PC-3 (cell line): Measurements from ENCODE around the gene GAS7. TPM values are rescaled to one million over a fixed set of nuclear protein-coding genes. Genes with fewer than 3 reads are reported as not detected.

Experiments used
- ATAC-seq: fragments of 200-7000 bp; cut with Tn5 transposase; 2 replicates; pipeline ENCODE4 v1.9.1; 2020; ENCODE audit warnings: mild to moderate bottlenecking, moderate library complexity
- BruUV-seq: library from RNA; stranded (reverse); fragments of 400-500 nt; replicated peaks from 2 replicates; lab custom pipeline; 2021; lab: Mats Ljungman, UMichigan
- CTCF ChIA-PET: fragments of 300-600 bp; sonication (Branson Sonifier 250); formaldehyde crosslinking; loops from one replicate; lab custom pipeline; 2022; ENCODE audit warnings: antibody characterized with exemption; lab: Charles Lee
- POLR2A ChIA-PET: fragments of 300-600 bp; sonication (Branson Sonifier 250); formaldehyde crosslinking; loops from one replicate; lab custom pipeline; 2022; ENCODE audit warnings: antibody characterized with exemption; ENCODE audit not compliant: unreplicated experiment; lab: Charles Lee
- DNase-seq: peaks from one replicate; pipeline ENCODE4 v3.0.0-alpha.2; 2015
- H2AFZ ChIP-seq: fragments of 300-600 bp; sonication (generic); 2 replicates; pipeline ENCODE4 v1.6.0; 2016; ENCODE audit warnings: antibody characterized with exemption, low read length
- H3F3A ChIP-seq: fragments of 300-600 bp; sonication (generic); one replicate; pipeline ENCODE4 v1.6.0; 2017; ENCODE audit warnings: antibody characterized with exemption, low read length, control low read depth, mild to moderate bottlenecking; ENCODE audit not compliant: unreplicated experiment
- H3K27ac ChIP-seq: fragments of 300-600 bp; sonication (generic); 2 replicates; pipeline ENCODE4 v1.5.1; 2016; ENCODE audit warnings: mild to moderate bottlenecking, low read length
- H3K27me3 ChIP-seq: fragments of 300-600 bp; sonication (generic); 2 replicates; pipeline ENCODE4 v1.6.1; 2016; ENCODE audit warnings: low read length, mixed read lengths
- H3K36me3 ChIP-seq: fragments of 300-600 bp; sonication (generic); 2 replicates; pipeline ENCODE4 v1.6.1; 2016; ENCODE audit warnings: low read depth, mixed run types, low read length, mixed read lengths
- H3K4me1 ChIP-seq: fragments of 300-600 bp; sonication (generic); 2 replicates; pipeline ENCODE4 v1.5.1; 2016; ENCODE audit warnings: low read length; ENCODE audit not compliant: insufficient read depth
- H3K4me2 ChIP-seq: fragments of 300-600 bp; sonication (generic); 2 replicates; pipeline ENCODE4 v1.6.0; 2016; ENCODE audit warnings: low read length
- H3K4me3 ChIP-seq: fragments of 300-600 bp; sonication (generic); 2 replicates; pipeline ENCODE4 v1.5.1; 2016; ENCODE audit warnings: mild to moderate bottlenecking, low read length, mixed read lengths
- H3K79me2 ChIP-seq: fragments of 300-600 bp; sonication (generic); 2 replicates; pipeline ENCODE4 v1.6.1; 2017; ENCODE audit warnings: low read length, mixed read lengths
- H3K9ac ChIP-seq: fragments of 300-600 bp; sonication (generic); 2 replicates; pipeline ENCODE4 v1.6.0; 2016; ENCODE audit warnings: mild to moderate bottlenecking, low read length
- H3K9me2 ChIP-seq: fragments of 300-600 bp; sonication (generic); replicated peaks from 2 replicates; pipeline ENCODE4 v1.6.1; 2016; ENCODE audit warnings: mixed run types, low read length, mixed read lengths
- H3K9me3 ChIP-seq: fragments of 300-600 bp; sonication (generic); 2 replicates; pipeline ENCODE4 v1.6.1; 2016; ENCODE audit warnings: low read length, mixed read lengths
- H4K20me1 ChIP-seq: fragments of 300-600 bp; sonication (generic); 2 replicates; pipeline ENCODE4 v1.6.1; 2016; ENCODE audit warnings: low read length, mixed read lengths
- CTCF ChIP-seq: fragments of 300-600 bp; sonication (generic); conservative IDR thresholded peaks from 2 replicates; pipeline ENCODE4 v1.5.1; 2017; ENCODE audit warnings: antibody characterized with exemption, low read depth, mild to moderate bottlenecking, low read length
- EZH2 ChIP-seq: fragments of 300-600 bp; sonication (generic); IDR thresholded peaks from one replicate; pipeline ENCODE4 v1.6.1; 2017; ENCODE audit warnings: antibody characterized with exemption, mild to moderate bottlenecking, low read length; ENCODE audit not compliant: unreplicated experiment
- EZH2phosphoT487 ChIP-seq: fragments of 300-600 bp; sonication (generic); IDR thresholded peaks from 2 replicates; pipeline ENCODE4 v1.6.1; 2018; ENCODE audit warnings: mild to moderate bottlenecking, antibody characterized with exemption, low read length, borderline replicate concordance
- intact Hi-C: fragments of 100-400 bp; cut with micrococcal nuclease; formaldehyde crosslinking; loops from 2 replicates; pipeline ENCODE4 v1.9.0; 2023
- total RNA-seq: library from RNA; depleted of rRNA; stranded (reverse); fragments of >200 nt; gene quantifications from 2 replicates; pipeline ENCODE4 v1.2.3, GENCODE V29; 2014

GAS7 gene
- total RNA-seq, 1 experiment from 2014 or later: not detected

GRCh38 chr17:9893411-9894012, 304.9 kb downstream of the GAS7 start:
- DNase-seq (peak; percentile 44), ATAC-seq (no peak)
- Histone ChIP-seq H3K79me2 (no peaks in the 10 kb centered on the region), H3K9ac (no peak overlapping the region), H4K20me1 (no peaks in the 10 kb centered on the region), H3F3A (no peaks in the 10 kb centered on the region), H3K4me3 (no peak overlapping the region), H3K27ac (no peak overlapping the region), H3K4me1 (peaks cover 12% of the 10 kb centered on the region; the same call in 1 of the 2 replicates), H3K27me3 (no peaks in the 10 kb centered on the region), H3K4me2 (no peak overlapping the region), H3K36me3 (no peaks in the 10 kb centered on the region), H2AFZ (no peak overlapping the region), H3K9me3 (no peaks in the 10 kb centered on the region), H3K9me2 (no peaks in the 10 kb centered on the region)
- CTCF ChIA-PET: no interaction called here
- TF ChIP-seq CTCF (no peak), EZH2 (no peak), EZH2phosphoT487 (no peak)
- BruUV-seq: no TSS peak
- POLR2A ChIA-PET: no interaction called here
- intact Hi-C loops: no loop called here

- H3K36me3 ChIP-seq: no peaks in the 10 kb centered on the region
- peaks cover 12% of the 10 kb centered on the region; the same call in 1 of the 2 replicates for H3K4me1 ChIP-seq
- H2AFZ ChIP-seq: no peak overlapping the region
- H3K9ac ChIP-seq: no peak overlapping the region
- intact Hi-C loops: no loop called here
- CTCF ChIA-PET: no interaction called here
- H3K9me2 ChIP-seq: no peaks in the 10 kb centered on the region
- BruUV-seq: no TSS peak
- TF ChIP-seq EZH2phosphoT487 (no peak), CTCF (peak; percentile 75)
- H4K20me1 ChIP-seq: no peaks in the 10 kb centered on the region
- no peak overlapping the region for H3K4me3 ChIP-seq
- H3K9me3 ChIP-seq: no peaks in the 10 kb centered on the region
- H3K27me3 ChIP-seq: no peaks in the 10 kb centered on the region
- H3F3A ChIP-seq: no peaks in the 10 kb centered on the region
- no peaks in the 10 kb centered on the region for H3K79me2 ChIP-seq
- POLR2A ChIA-PET: no interaction called here
- DNase-seq (peak; percentile 51), ATAC-seq (peak; percentile 61; the same call in 1 of the 2 replicates)
- no peak overlapping the region for H3K4me2 ChIP-seq
- H3K27ac ChIP-seq: no peak overlapping the region
Measured at GRCh38 chr17:9890124-9890523, 308.3 kb downstream of the GAS7 start.

- no peaks in the 10 kb centered on the region for H3F3A ChIP-seq
- H3K79me2 ChIP-seq: no peaks in the 10 kb centered on the region
- H3K4me2 ChIP-seq: no peak overlapping the region
- H3K27me3 ChIP-seq: no peaks in the 10 kb centered on the region
- POLR2A ChIA-PET: no interaction called here
- no peak overlapping the region for H3K9ac ChIP-seq
- CTCF ChIA-PET: no interaction called here
- no peaks in the 10 kb centered on the region for H3K9me3 ChIP-seq
- TF ChIP-seq EZH2 (no peak), EZH2phosphoT487 (no peak), CTCF (no peak)
- no peaks in the 10 kb centered on the region for H3K36me3 ChIP-seq
- BruUV-seq: no TSS peak
- no peak overlapping the region for H3K4me3 ChIP-seq
- H3K9me2 ChIP-seq: no peaks in the 10 kb centered on the region
- DNase-seq: peak; percentile 36
- H4K20me1 ChIP-seq: no peaks in the 10 kb centered on the region
- no peak overlapping the region for H2AFZ ChIP-seq
- ATAC-seq: peak; percentile 53
- H3K4me1 ChIP-seq: no peaks in the 10 kb centered on the region; the same call in 1 of the 2 replicates
- intact Hi-C loops: loop anchor here (5.0 kb wide), 1 partner anchor 90 kb away; no protein-coding TSS in a partner anchor
- no peak overlapping the region for H3K27ac ChIP-seq
Measured at GRCh38 chr17:9887508-9887907, 310.9 kb downstream of the GAS7 start.
